Mononuclear cell (primary cell): ENCODE data around the gene TRIOBP. TPM values are rescaled to one million over a fixed set of nuclear protein-coding genes. Genes with fewer than 3 reads are reported as not detected.
"Not testable (repeated sequence)": the region's sequence is repeated elsewhere in the genome, so short reads cannot be mapped to it uniquely, and the experiment has no call there.

Source experiments
- H3K27me3 ChIP-seq: 2 replicates; pipeline ENCODE4 v1.6.0; 2011; ENCODE audit warnings: low read length, control low read depth; ENCODE audit not compliant: insufficient read depth
- H3K4me1 ChIP-seq: 2 replicates; pipeline ENCODE4 v1.5.1; 2011; ENCODE audit warnings: mild to moderate bottlenecking, low read length, control low read depth; ENCODE audit not compliant: insufficient read depth
- H3K4me3 ChIP-seq: 2 replicates; pipeline ENCODE4 v1.5.1; 2011; ENCODE audit warnings: mild to moderate bottlenecking, low read length, moderate library complexity
- H3K9me3 ChIP-seq: 2 replicates; pipeline ENCODE4 v1.5.1; 2011; ENCODE audit warnings: low read depth, mild to moderate bottlenecking, control low read depth, low read length
- total RNA-seq: library from RNA; depleted of rRNA; stranded (reverse); fragments of >200 nt; gene quantifications from one replicate; pipeline ENCODE4 v1.2.3, GENCODE V29; 2012

The TRIOBP gene
- total RNA-seq, 1 donor = 30.0 TPM

DNA sequence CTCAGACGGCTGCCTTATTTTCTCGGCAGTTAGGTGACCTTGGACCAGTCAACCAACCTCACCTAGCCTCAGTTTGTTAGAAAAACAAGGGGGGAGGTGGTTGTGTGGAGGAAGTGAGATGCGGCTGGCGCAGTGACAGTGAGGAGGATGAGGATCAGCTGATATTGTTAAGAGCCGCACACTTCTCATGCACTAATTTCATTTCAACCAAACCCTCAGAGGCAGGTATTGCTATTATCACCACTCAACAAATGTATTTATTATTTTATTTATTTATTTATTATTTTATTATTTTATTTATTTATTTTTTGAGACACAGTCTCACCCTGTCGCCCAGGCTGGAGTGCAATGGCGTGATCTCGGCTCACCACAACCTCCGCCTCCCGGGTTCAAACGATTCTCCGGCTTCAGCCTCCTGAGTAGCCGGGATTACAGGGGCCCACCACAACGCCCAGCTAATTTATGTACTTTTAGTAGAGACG is 19.3 kb upstream of the TRIOBP start:
- Histone ChIP-seq H3K4me1 (peaks cover 66% of the 10 kb centered on the region), H3K9me3 (no peaks in the 10 kb centered on the region), H3K4me3 (peak overlapping the region; percentile 67), H3K27me3 (no peaks in the 10 kb centered on the region)

DNA sequence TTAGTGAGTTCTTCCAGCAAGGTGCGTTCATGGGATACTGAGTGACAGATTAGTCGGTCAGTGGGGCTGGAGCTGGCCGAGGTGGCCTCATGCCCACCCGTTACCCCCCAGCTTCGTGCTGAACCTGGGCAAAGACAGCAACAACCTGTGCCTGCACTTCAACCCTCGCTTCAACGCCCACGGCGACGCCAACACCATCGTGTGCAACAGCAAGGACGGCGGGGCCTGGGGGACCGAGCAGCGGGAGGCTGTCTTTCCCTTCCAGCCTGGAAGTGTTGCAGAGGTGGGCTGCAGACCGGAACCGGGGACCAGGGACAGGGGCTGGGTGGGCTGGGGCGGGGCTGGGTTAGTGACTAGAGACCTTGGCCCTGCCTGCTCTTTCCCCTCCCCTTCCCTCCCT is 18.5 kb upstream of the TRIOBP start:
- Histone ChIP-seq H3K4me1 (peaks cover 57% of the 10 kb centered on the region), H3K4me3 (no peak overlapping the region), H3K27me3 (no peaks in the 10 kb centered on the region), H3K9me3 (no peaks in the 10 kb centered on the region)

DNA sequence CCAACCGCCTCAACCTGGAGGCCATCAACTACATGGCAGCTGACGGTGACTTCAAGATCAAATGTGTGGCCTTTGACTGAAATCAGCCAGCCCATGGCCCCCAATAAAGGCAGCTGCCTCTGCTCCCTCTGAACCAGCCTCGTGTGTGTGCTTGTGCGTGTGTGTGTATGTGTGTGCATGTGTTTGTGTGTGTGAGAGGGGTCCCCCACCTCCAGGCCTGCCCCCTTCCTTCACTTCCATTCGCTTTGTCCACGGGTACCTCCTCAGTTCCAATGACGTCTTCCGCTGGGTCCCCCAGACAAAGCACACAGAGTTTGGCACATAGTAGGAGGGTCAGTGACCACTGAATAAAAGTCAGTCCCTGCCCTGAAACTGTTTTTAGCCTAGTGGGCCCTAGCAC is 17.2 kb upstream of the TRIOBP start:
- Histone ChIP-seq H3K27me3 (no peaks in the 10 kb centered on the region), H3K4me3 (no peak overlapping the region), H3K4me1 (peaks cover 44% of the 10 kb centered on the region), H3K9me3 (no peaks in the 10 kb centered on the region)

DNA sequence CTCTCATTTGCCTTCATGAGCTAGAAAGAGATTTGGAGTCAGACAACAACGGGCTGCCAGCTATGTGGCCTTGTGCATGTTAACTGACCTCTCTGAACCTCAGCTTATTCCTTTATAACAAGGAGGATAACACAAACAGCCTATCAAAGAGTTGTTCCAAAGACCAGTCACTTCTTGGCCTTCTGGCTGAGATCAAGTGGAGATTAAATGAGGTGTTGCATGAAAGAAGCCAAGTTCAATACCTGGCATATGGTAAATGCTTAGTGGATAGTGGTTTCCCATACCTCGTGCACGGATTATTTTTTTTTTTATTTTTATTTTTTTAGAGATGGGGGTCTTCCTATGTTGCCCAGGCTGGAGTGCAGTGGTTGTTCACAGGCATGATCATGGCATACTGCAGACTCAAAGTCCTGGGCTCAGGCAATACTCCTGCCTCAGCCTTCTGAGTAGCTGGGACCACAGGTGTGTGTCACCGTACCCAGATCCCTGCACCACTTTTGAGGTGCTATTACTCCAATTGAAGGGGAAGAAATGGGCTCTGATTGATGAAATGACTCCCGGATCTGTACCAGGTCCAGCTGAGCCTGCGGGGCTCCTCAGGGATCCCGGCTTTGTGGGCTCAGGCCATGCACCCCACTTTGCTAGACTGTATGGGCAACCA is 16.5 kb upstream of the TRIOBP start:
- Histone ChIP-seq H3K4me3 (no peak overlapping the region), H3K9me3 (no peaks in the 10 kb centered on the region), H3K27me3 (no peaks in the 10 kb centered on the region), H3K4me1 (peaks cover 38% of the 10 kb centered on the region)

DNA sequence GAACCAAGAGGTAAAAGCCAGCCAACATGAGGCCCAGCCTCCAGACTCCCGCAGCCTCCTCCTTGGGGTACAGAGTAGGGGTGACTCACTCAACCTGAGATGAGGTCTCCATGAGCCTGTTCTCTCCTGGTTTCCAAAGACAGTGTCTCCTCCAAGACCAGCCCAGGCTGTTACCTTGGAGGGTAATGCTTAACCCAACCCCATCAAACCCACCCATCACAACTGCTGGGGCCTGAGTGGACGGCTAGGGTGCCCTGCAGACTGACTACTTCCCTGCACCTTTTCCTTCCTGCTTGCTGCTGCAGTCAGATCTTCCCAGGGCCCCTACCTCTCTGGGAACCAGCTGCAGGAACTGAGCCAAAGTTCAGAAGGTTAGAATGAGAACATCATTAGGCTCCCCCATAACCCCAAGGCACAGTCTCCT is 15.8 kb upstream of the TRIOBP start:
- peaks cover 36% of the 10 kb centered on the region for H3K4me1 ChIP-seq
- no peaks in the 10 kb centered on the region for H3K27me3 ChIP-seq
- no peak overlapping the region for H3K4me3 ChIP-seq
- H3K9me3 ChIP-seq = no peaks in the 10 kb centered on the region

DNA sequence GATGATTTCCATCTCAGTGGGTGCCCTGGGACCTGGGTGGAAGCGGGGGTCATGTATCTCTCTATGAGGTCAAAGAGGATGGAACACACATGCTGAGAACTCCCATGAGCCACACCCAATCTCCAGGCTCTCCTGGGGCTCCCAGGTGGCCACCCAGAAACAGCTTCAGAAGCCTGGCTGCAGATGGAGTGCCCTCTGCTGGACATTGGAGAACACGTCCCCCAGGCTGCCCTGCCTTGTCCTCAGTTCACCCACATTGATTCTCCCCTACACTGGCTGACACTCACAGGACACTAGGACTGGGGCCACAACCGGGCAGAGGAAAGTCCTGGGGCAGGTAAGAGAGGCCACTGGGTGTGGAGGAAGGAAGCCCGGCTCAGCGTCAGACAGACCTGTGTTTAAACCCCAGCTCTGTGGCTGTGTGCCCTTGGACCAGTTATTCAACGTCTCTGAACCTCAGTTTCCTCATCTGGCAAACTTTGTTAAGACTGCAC is 15.2 kb upstream of the TRIOBP start:
- H3K27me3 ChIP-seq = no peaks in the 10 kb centered on the region

DNA sequence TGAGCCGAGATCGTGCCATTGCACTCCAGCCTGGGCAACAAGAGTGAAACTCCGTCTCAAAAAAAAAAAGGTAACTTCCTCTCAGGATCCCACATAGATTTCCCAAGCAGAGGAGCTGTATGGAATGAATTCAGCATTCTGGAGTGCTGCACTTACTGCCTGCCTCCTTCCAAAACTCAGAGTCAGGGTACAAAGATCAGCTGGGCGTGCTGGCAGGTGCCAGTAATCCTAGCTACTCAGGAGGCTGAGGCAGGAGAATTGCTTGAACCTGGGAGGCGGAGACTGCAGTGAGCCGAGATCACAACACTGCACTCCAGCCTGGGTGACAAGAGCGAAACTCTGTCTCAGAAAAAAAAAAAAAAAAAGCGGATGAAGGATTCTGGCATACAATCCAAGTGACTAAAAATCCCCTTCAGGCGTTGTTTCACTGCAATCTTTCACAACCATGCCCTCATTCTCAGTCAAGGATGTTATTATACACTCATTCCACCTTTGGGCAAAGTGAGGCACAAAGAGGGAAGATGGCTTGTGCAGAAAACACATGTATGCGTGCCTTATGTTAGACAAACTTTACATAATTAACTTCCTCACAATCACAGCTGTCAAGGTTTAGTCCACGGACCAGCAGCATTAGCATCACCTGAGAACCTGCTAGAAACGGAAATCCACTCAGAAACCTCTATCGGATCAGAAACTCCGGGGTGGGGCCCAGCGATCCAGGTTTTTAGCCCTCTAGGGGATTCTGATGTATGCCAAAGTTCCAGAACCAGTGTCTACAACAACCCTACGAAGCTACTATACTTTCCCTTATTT is 11.8 kb upstream of the TRIOBP start:
- Histone ChIP-seq H3K4me1 (peaks cover 30% of the 10 kb centered on the region), H3K4me3 (no peak overlapping the region), H3K27me3 (no peaks in the 10 kb centered on the region), H3K9me3 (no peaks in the 10 kb centered on the region)

More for the DNA sequence above, 15.2 kb upstream of the TRIOBP start:
- Histone ChIP-seq H3K4me1 (peaks cover 32% of the 10 kb centered on the region), H3K4me3 (no peak overlapping the region), H3K9me3 (no peaks in the 10 kb centered on the region)

DNA sequence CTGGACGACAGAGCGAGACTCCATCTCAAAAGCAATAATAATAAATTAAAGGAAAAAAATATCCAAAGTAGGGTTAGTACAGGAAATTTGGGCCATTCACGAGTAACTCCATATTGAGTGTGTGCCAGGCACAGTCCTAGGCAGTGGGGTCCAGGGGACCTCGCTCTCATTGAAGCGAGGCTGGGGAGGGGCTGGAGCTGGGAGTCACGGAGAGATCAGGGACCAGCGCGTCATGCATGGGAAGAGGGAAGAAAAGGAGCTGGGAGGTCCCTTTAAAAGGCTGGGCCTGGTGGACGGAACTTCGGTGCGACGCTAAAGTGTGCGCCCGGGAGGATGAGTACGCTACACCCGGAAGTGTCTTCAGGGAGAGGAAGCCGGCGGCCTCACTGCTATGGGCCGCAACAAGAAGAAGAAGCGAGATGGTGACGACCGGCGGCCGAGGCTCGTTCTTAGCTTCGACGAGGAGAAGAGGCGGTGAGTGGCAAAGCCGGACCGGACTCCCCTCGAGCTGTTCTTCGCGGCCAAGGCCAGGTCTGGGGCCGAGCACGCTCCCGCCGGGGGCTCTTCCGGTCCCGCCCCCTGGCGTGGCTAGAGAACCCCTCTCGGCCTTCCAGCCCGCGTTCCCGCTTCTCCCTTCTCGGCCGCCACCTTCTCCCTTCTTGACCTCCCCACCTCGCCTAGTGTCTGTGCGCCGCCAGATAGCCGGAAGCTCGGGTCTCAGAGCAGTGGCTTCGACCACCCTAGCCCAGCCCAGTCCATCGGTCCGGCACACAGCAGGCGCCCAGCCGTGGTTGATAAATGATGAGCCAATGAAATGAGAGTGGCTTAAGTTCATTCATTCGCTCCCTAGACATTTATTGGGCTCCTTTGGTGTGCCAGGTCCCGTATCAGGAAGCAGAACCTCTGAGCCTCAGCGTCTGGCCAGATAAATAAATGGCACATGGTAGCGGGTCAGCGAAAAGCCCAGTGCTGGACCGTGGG is 10.6 kb upstream of the TRIOBP start, which contains the start of gene NOL12:
TSS of gene NOL12 (plus strand) at position 342 of the 981 bp plus-strand sequence. CDS start at position 392, 50 bp downstream.
- H3K27me3 ChIP-seq = no peaks in the 10 kb centered on the region
- no peaks in the 10 kb centered on the region for H3K9me3 ChIP-seq
- peaks cover 26% of the 10 kb centered on the region for H3K4me1 ChIP-seq
- H3K4me3 ChIP-seq = peak within 1 kb of the TSS; percentile 92

DNA sequence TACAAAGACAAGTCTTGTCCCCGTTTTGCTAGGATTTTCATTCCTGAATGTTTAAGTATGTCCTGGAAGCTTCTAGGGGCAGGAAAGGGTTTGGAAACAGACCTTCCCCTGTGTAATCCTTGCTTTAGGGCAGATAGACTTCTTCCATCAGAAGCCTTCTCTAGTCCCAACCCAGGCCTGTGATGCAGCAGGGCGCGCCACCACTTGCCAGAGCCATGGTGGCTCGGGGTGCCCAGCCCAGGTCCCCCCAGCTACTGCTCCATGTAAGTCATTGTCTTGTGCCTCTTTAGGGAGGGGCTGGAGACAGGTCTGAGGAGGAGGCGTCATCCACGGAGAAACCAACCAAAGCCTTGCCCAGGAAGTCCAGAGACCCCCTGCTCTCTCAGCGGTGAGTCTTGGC is 6.4 kb upstream of the TRIOBP start:
- Histone ChIP-seq H3K9me3 (no peaks in the 10 kb centered on the region), H3K4me1 (peaks cover 19% of the 10 kb centered on the region), H3K27me3 (no peaks in the 10 kb centered on the region), H3K4me3 (no peak overlapping the region)

DNA sequence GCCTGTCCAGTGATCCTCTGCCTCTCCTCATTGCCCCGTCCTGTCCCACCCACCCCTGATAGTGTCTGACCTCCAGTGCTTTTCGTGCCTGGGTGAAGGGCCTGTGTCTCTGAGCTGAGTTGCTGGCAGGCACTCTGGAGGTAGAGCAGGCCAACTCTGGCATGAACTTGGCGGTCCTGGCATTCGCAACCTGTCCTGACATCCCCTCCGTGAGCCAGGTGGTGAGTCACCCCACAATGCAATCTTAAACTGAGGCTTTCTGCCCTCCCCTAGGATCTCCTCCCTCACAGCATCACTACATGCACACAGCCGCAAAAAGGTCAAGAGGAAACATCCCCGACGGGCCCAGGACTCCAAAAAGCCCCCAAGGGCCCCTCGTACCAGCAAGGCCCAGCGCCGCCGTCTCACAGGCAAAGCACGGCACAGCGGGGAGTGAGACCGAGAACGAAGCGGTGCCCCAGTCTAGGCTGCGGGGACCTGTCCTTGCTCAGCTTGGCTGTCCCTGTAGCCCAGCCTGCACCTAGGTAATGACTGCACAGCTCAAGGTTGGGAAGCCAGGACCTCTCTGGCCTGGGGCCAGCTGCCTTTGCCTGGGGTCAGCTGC is 5.8 kb upstream of the TRIOBP start:
- Histone ChIP-seq H3K4me3 (no peak overlapping the region), H3K4me1 (peaks cover 20% of the 10 kb centered on the region), H3K27me3 (no peaks in the 10 kb centered on the region), H3K9me3 (no peaks in the 10 kb centered on the region)

DNA sequence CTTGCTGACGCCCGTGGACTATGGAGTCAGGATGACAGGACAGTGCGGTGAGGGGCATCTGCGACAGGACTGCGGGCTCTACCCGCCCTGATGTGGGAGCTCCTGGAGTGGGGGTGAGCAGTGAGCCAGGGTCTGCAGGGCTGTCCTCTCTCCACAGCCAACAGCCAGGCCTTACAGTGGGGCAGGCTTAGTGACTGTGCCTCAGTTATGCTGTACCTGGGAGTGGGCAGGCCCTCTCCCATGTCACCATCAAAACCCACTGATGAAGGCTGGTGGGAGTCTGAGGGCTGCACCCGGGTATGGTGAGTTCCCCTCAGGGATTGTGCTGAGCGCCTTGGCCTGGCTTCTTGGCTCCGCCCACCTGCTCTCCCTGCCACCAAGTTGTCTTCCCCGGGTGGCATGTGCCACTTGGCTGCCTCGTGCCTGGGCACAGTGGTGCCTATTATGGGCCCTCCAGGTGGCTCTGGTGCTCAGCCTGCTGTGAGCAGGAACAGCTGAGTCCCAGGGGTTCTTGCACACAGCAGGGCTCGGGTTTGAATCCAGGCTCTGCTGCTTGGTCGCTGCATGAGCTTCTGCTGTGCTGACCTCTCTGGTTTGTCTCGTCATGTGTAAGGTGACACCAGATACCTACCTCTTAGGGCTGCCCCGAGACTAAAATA is 4.1 kb upstream of the TRIOBP start:
- Histone ChIP-seq H3K9me3 (no peaks in the 10 kb centered on the region), H3K4me1 (peaks cover 21% of the 10 kb centered on the region), H3K27me3 (no peaks in the 10 kb centered on the region), H3K4me3 (no peak overlapping the region)

DNA sequence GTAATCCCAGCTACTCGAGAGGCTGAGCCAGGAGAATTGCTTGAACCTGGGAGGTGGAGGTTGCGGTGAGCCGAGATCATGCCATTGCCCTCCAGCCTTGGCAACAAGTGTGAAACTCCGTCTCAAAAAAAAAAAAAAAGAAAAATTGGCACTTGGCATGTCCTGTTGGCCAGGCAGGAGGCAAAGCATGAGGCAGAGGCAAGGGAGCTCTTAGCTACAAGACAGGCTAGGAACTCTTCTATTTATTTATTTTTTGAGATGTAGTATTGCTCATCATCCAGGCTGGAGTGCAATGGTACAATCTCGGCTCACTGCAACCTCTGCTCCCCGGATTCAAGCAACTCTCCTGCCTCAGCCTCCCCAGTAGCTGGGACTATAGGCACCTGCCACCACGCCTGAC is 2.7 kb upstream of the TRIOBP start:
- H3K4me1 ChIP-seq = peaks cover 20% of the 10 kb centered on the region
- H3K9me3 ChIP-seq, H3K27me3 ChIP-seq, H3K4me3 ChIP-seq: not testable (repeated sequence)

DNA sequence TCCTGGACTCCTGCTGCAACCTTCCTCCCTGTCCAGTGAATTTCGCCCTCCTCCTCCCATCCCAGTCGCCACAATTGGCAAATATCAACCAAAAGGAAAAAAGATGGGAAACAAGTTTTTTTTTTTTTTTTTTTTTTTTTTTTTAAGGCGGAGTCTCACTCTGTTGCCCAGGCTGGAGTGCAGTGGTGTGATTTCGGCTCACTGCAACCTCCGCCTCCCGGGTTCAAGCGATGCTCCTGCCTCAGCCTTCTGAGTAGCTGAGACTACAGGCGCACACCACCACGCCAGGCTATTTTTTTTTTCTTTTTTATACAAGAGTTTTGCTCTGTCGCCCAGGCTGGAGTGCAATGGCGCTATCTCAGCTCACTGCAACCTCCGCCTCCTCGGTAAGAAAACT is 590 bp upstream of the TRIOBP start:
- H3K9me3 ChIP-seq, H3K27me3 ChIP-seq, H3K4me3 ChIP-seq: not testable (repeated sequence)
- H3K4me1 ChIP-seq = peaks cover 27% of the 10 kb centered on the region

DNA sequence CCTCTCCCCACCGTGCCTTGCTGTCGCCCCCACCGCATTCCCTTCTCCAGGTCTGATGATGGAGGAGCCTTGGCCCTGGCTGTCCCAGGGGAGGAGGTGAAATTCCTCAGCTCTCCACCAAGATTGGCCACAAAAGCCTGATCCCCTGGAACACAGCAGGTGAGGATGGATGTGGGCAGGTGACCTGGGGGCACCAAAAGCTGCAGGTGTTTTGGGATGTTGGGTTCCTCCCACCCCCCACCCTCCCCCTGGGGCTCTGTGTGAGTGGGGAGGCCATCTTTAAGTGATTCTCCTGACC is 639 bp downstream of the TRIOBP start:
- H3K27me3 ChIP-seq = no peaks in the 10 kb centered on the region
- peaks cover 39% of the 10 kb centered on the region for H3K4me1 ChIP-seq
- no peak overlapping the region for H3K4me3 ChIP-seq
- no peaks in the 10 kb centered on the region for H3K9me3 ChIP-seq
